ENCODE data around the gene OVCH1.
"Not testable (repeated sequence)": the region's sequence is repeated elsewhere in the genome, so short reads cannot be mapped to it uniquely, and the experiment has no call there.

The OVCH1 gene

GRCh38 chr12:29505122-29505521, 7.6 kb upstream of the OVCH1 start:
- no peak for DNase-seq

GRCh38 chr12:29503283-29503682, 5.8 kb upstream of the OVCH1 start:
- no peak for DNase-seq

GRCh38 chr12:29499235-29499634, 1.7 kb upstream of the OVCH1 start:
- no peak for DNase-seq

- DNase-seq = no peak
Measured at GRCh38 chr12:29492891-29493290, 4.6 kb downstream of the OVCH1 start.

GRCh38 chr12:29486972-29487371, 10.5 kb downstream of the OVCH1 start:
- peak in 1 of 51 donors; percentile 15 for DNase-seq

- no peak for DNase-seq
Measured at GRCh38 chr12:29463198-29463597, 34.3 kb downstream of the OVCH1 start.

GRCh38 chr12:29460082-29460481, 37.4 kb downstream of the OVCH1 start:
- DNase-seq = no peak

GRCh38 chr12:29455087-29455486, 42.4 kb downstream of the OVCH1 start:
- peak in 38 of 51 donors; percentile 1 to 87 (median 24) for DNase-seq

GRCh38 chr12:29451888-29452287, 45.6 kb downstream of the OVCH1 start:
- DNase-seq = no peak

- no peak for DNase-seq
Measured at GRCh38 chr12:29448157-29448556, 49.3 kb downstream of the OVCH1 start.

- no peak for DNase-seq
Measured at GRCh38 chr12:29447285-29447975, 50.1 kb downstream of the OVCH1 start.

- DNase-seq = no peak
Measured at GRCh38 chr12:29439506-29439905, 58.0 kb downstream of the OVCH1 start.

- DNase-seq = no peak
Measured at GRCh38 chr12:29438752-29439408, 58.6 kb downstream of the OVCH1 start.

GRCh38 chr12:29437575-29437974, 59.9 kb downstream of the OVCH1 start:
- DNase-seq = no peak

- DNase-seq = not testable (repeated sequence)
Measured at GRCh38 chr12:29436815-29437214, 60.7 kb downstream of the OVCH1 start.

GRCh38 chr12:29431513-29431912, 66.0 kb downstream of the OVCH1 start:
- DNase-seq = no peak

- no peak for DNase-seq
Measured at GRCh38 chr12:29430716-29431044, 66.8 kb downstream of the OVCH1 start.

GRCh38 chr12:29429999-29430715, 67.3 kb downstream of the OVCH1 start:
- no peak for DNase-seq

- DNase-seq = no peak
Measured at GRCh38 chr12:29428633-29429032, 68.9 kb downstream of the OVCH1 start.

GRCh38 chr12:29427964-29428363, 69.5 kb downstream of the OVCH1 start:
- no peak for DNase-seq

- DNase-seq = no peak
Measured at GRCh38 chr12:29426498-29426897, 71.0 kb downstream of the OVCH1 start.

- no peak for DNase-seq
Measured at GRCh38 chr12:29425722-29426121, 71.8 kb downstream of the OVCH1 start.

GRCh38 chr12:29416748-29417147, 80.7 kb downstream of the OVCH1 start:
- DNase-seq = no peak
